H9 (cell line): ENCODE data around the gene C19orf81. TPM values are rescaled to one million over a fixed set of nuclear protein-coding genes. Genes with fewer than 3 reads are reported as not detected.

Source experiments
- DNase-seq: peaks from one replicate; pipeline ENCODE4 v3.0.0-alpha.2; 2017
- H2AFZ ChIP-seq: one replicate; pipeline ENCODE4 v1.6.1; 2013; ENCODE audit warnings: mild to moderate bottlenecking, low read length, control low read depth, moderate library complexity
- H2AK5ac ChIP-seq: 2 replicates; pipeline ENCODE4 v1.6.1; 2013; ENCODE audit warnings: low read length, control low read depth, mixed read lengths; ENCODE audit not compliant: insufficient read length
- H2BK120ac ChIP-seq: one replicate; pipeline ENCODE4 v1.6.1; 2013; ENCODE audit warnings: low read depth, mild to moderate bottlenecking, low read length, control low read depth, inconsistent platforms; ENCODE audit not compliant: poor library complexity, severe bottlenecking
- H2BK12ac ChIP-seq: 2 replicates; pipeline ENCODE4 v1.6.1; 2013; ENCODE audit warnings: low read length, control low read depth, mixed read lengths, low read depth; ENCODE audit not compliant: insufficient read length
- H2BK15ac ChIP-seq: 2 replicates; pipeline ENCODE4 v1.6.1; 2013; ENCODE audit warnings: low read depth, low read length, control low read depth
- H2BK20ac ChIP-seq: one replicate; pipeline ENCODE4 v1.6.1; 2013; ENCODE audit warnings: low read depth, mild to moderate bottlenecking, low read length, control low read depth, inconsistent platforms; ENCODE audit not compliant: poor library complexity, severe bottlenecking
- H2BK5ac ChIP-seq: 2 replicates; pipeline ENCODE4 v1.6.1; 2013; ENCODE audit warnings: low read length, control low read depth, mixed read lengths; ENCODE audit not compliant: insufficient read length
- H3K14ac ChIP-seq: 2 replicates; pipeline ENCODE4 v1.6.1; 2013; ENCODE audit warnings: low read length, control low read depth; ENCODE audit not compliant: insufficient read depth
- H3K18ac ChIP-seq: 2 replicates; pipeline ENCODE4 v1.6.1; 2013; ENCODE audit warnings: low read depth, mild to moderate bottlenecking, mixed read lengths, low read length, control low read depth; ENCODE audit not compliant: insufficient read length
- H3K23ac ChIP-seq: 2 replicates; pipeline ENCODE4 v1.6.1; 2013; ENCODE audit warnings: low read length, control low read depth, mixed read lengths, low read depth; ENCODE audit not compliant: insufficient read length
- H3K23me2 ChIP-seq: 2 replicates; pipeline ENCODE4 v1.6.1; 2013; ENCODE audit warnings: low read depth, mild to moderate bottlenecking, mixed read lengths, low read length, control low read depth; ENCODE audit not compliant: insufficient read length, poor library complexity, severe bottlenecking
- H3K27ac ChIP-seq: 2 replicates; pipeline ENCODE4 v1.5.1; 2013; ENCODE audit warnings: low read length, control low read depth, mixed read lengths, low read depth; ENCODE audit not compliant: insufficient read length
- H3K27me3 ChIP-seq: 2 replicates; pipeline ENCODE4 v1.6.1; 2013; ENCODE audit warnings: low read length, control low read depth, inconsistent platforms; ENCODE audit not compliant: insufficient read depth
- H3K4ac ChIP-seq: 2 replicates; pipeline ENCODE4 v1.6.1; 2013; ENCODE audit warnings: low read depth, mild to moderate bottlenecking, control low read depth, inconsistent platforms, low read length, moderate library complexity
- H3K4me1 ChIP-seq: 2 replicates; pipeline ENCODE4 v1.6.1; 2013; ENCODE audit warnings: low read length, control low read depth, inconsistent platforms; ENCODE audit not compliant: insufficient read depth
- H3K4me2 ChIP-seq: 2 replicates; pipeline ENCODE4 v1.6.1; 2013; ENCODE audit warnings: low read length, control low read depth, mixed read lengths; ENCODE audit not compliant: insufficient read length, insufficient read depth
- H3K56ac ChIP-seq: 2 replicates; pipeline ENCODE4 v1.6.1; 2013; ENCODE audit warnings: low read depth, mild to moderate bottlenecking, mixed read lengths, low read length, control low read depth; ENCODE audit not compliant: insufficient read length
- H3K79me1 ChIP-seq: 2 replicates; pipeline ENCODE4 v1.6.1; 2013; ENCODE audit warnings: low read depth, mild to moderate bottlenecking, moderate library complexity, low read length, control low read depth, inconsistent platforms; ENCODE audit not compliant: insufficient read depth, poor library complexity, severe bottlenecking
- H3K79me2 ChIP-seq: 2 replicates; pipeline ENCODE4 v1.6.1; 2013; ENCODE audit warnings: low read length, control low read depth, inconsistent platforms; ENCODE audit not compliant: insufficient read depth
- H3K9ac ChIP-seq: 2 replicates; pipeline ENCODE4 v1.6.1; 2013; ENCODE audit warnings: low read length, control low read depth, mixed read lengths; ENCODE audit not compliant: insufficient read length; ENCODE audit errors: extremely low read depth
- H3K9me3 ChIP-seq: one replicate; pipeline ENCODE4 v1.6.1; 2013; ENCODE audit warnings: low read depth, low read length, inconsistent platforms; ENCODE audit not compliant: control insufficient read depth
- H3T11ph ChIP-seq: one replicate; pipeline ENCODE4 v1.6.1; 2013; ENCODE audit warnings: mild to moderate bottlenecking, low read length, control low read depth, inconsistent platforms
- H4K20me1 ChIP-seq: one replicate; pipeline ENCODE4 v1.6.1; 2013; ENCODE audit not compliant: control insufficient read depth, insufficient read length, insufficient read depth
- H4K5ac ChIP-seq: 2 replicates; pipeline ENCODE4 v1.6.1; 2013; ENCODE audit warnings: low read depth, mild to moderate bottlenecking, mixed read lengths, low read length, control low read depth; ENCODE audit not compliant: insufficient read length
- H4K8ac ChIP-seq: replicated peaks from 2 replicates; pipeline ENCODE4 v1.6.1; 2013; ENCODE audit warnings: low read length, control low read depth, mixed read lengths, low read depth; ENCODE audit not compliant: insufficient read length
- H4K91ac ChIP-seq: 2 replicates; pipeline ENCODE4 v1.6.1; 2013; ENCODE audit warnings: low read depth, mild to moderate bottlenecking, moderate library complexity, mixed read lengths, low read length, control low read depth; ENCODE audit not compliant: insufficient read length
- H3K27ac Mint-ChIP-seq, 3 experiments: 2 replicates in 2 of 3; 3 replicates in 1 of 3; pipeline ENCODE4 v1.8.0; 2020 to 2021; ENCODE audit warnings: mixed read lengths in 3 of 3, mild to moderate bottlenecking in 1 of 3, moderate library complexity in 1 of 3
- H3K27me3 Mint-ChIP-seq: 2 replicates; pipeline ENCODE4 v1.8.0; 2021; ENCODE audit warnings: low read depth, mild to moderate bottlenecking, moderate library complexity, mixed read lengths
- H3K36me3 Mint-ChIP-seq, 3 experiments: 2 replicates in 2 of 3; 3 replicates in 1 of 3; pipeline ENCODE4 v1.8.0; 2020 to 2021; ENCODE audit warnings: low read depth in 3 of 3, mixed read lengths in 3 of 3; ENCODE audit not compliant: insufficient read depth in 1 of 3
- H3K4me1 Mint-ChIP-seq, 2 experiments: 2 replicates each; pipeline ENCODE4 v1.8.0; 2020; ENCODE audit warnings: mixed read lengths in 2 of 2
- H3K4me3 Mint-ChIP-seq, 2 experiments: 2 replicates in 1 of 2; 3 replicates in 1 of 2; pipeline ENCODE4 v1.8.0; 2020 to 2021; ENCODE audit warnings: mild to moderate bottlenecking in 2 of 2, mixed read lengths in 2 of 2, moderate library complexity in 1 of 2
- H3K9me3 Mint-ChIP-seq, 2 experiments: 2 replicates in 1 of 2; 3 replicates in 1 of 2; pipeline ENCODE4 v1.8.0; 2020; ENCODE audit warnings: mild to moderate bottlenecking in 2 of 2, mixed read lengths in 2 of 2, moderate library complexity in 1 of 2
- CTCF ChIP-seq: fragments of 200-600 bp; sonication (generic); conservative IDR thresholded peaks from 3 replicates; pipeline ENCODE4 v1.8.0; 2021; ENCODE audit warnings: antibody characterized with exemption, mild to moderate bottlenecking
- WGBS: extraction: QIAGEN DNeasy Blood & Tissue Kit; methylation state at CpG from one replicate; pipeline ENCODE4 v1.1.7; 2013; ENCODE audit warnings: missing lambda C conversion rate, low lambda C conversion rate, mixed read lengths; ENCODE audit not compliant: insufficient read length; ENCODE audit errors: extremely low coverage; 5-methylcytosine and 5-hydroxymethylcytosine counted together
- total RNA-seq: library from RNA; stranded (reverse); gene quantifications from 2 replicates; pipeline ENCODE4 v1.2.1, GENCODE V29; 2021

C19orf81 gene
- total RNA-seq, 1 experiment from 2014 or later, result 11.0 TPM

DNA sequence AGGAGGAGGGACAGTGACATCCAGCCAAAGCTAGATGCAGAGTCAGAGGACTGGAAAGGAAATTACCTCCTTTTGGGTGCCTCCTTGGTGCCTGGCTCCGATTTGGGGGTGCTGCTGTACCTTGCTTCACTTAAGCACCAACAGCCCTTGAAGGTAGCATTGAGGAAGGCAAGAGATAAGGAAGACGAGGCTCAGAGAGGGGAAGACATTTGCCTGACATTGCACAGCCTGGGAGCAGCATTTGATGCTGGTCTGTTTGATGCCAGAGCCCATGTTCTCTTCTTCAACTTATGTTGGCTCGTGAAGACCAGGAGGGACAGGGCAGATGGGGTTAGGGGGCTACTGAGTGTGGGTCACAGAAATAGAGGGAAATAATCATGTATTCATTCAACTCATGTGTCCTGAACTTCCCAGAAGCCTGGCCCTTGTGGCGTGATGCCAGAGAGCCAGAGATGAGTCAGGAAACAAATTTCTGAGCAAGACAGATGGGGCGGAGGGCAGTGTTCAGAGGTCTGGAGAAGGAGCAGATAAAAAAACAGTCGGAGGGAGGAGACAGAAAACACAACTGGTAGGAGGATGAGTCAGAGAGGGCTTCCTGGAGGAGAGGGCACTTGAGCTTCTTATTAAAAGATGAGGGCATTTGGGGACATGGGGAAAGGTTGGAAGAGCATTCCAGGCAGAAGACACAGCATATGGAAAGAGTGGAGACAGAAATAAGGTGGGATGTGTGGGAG lies 3.0 kb upstream of the C19orf81 start:
- Histone ChIP-seq H3K4me2 (no peak overlapping the region), H2BK12ac (no peak overlapping the region), H3K9me3 (no peaks in the 10 kb centered on the region), H3K4ac (no peak overlapping the region), H2BK15ac (no peak overlapping the region), H4K8ac (no peak overlapping the region), H3K23me2 (no peaks in the 10 kb centered on the region), H2AFZ (no peak overlapping the region), H3T11ph (no peak overlapping the region), H3K9ac (no peak overlapping the region), H2AK5ac (no peak overlapping the region), H4K91ac (no peak overlapping the region), H4K5ac (no peak overlapping the region), H3K4me1 (peaks cover 4% of the 10 kb centered on the region; the same call in 1 of the 2 replicates), H3K23ac (no peak overlapping the region), H2BK5ac (no peak overlapping the region), H3K27me3 (peaks cover 4% of the 10 kb centered on the region), H3K56ac (no peak overlapping the region), H4K20me1 (no peaks in the 10 kb centered on the region), H3K79me1 (no peaks in the 10 kb centered on the region), H3K79me2 (no peaks in the 10 kb centered on the region), H2BK120ac (no peak overlapping the region), H3K27ac (no peak overlapping the region), H3K14ac (no peak overlapping the region; the same call in 1 of the 2 replicates), H3K18ac (no peak overlapping the region), H2BK20ac (no peak overlapping the region)
- no peak overlapping the region for H3K27ac Mint-ChIP-seq
- DNase-seq, result no peak
- H3K36me3 Mint-ChIP-seq, result no peaks in the 10 kb centered on the region
- H3K27me3 Mint-ChIP-seq, result peaks cover 14% of the 10 kb centered on the region
- H3K4me1 Mint-ChIP-seq, result peaks cover 7 to 16% of the 10 kb centered on the region in 2 experiments
- no peak overlapping the region for H3K4me3 Mint-ChIP-seq
- no CpG with 5 or more reads among the region's 6 CpGs for WGBS
- no peak for TF ChIP-seq CTCF
- H3K9me3 Mint-ChIP-seq, result no peaks in the 10 kb centered on the region; a peak in 1 of 5 replicates
